ENCODE results near the gene PRICKLE1. TPM values are rescaled to one million over a fixed set of nuclear protein-coding genes. Genes with fewer than 3 reads are reported as not detected.
A peak's percentile ranks its signal among the peaks of the same experiment; 100 is the strongest.

The PRICKLE1 gene
- total RNA-seq, 1 experiment from 2014 or later: 14.1 TPM

DNA sequence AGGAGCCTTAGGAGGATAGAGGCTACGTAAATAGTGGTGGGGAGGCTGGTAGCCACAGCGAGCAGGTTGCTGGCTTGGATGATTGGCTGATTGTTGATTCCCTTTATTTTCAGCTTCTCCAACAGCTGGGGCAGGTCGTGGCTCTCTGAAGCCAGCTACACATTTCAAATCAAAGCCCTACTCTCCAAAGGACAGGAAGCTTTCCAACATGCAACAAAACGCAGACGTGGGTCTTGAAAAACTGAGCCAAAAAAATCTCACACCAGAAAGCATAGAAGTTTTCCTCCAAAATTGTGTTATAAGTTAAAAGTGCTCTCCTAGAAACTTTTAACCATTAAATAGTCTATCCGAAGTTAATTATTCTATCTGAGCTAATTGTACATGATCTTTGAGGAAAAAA lies 37.6 kb upstream of the PRICKLE1 start:
- Mint-ChIP-seq H3K36me3 (ENCODE audit: insufficient read depth, unreplicated experiment) (no peaks in the 10 kb centered on the region), H3K9me3 (ENCODE audit: unreplicated experiment) (no peaks in the 10 kb centered on the region), H3K4me3 (ENCODE audit: unreplicated experiment) (no peak overlapping the region), H3K27me3 (ENCODE audit: insufficient read depth, unreplicated experiment) (no peaks in the 10 kb centered on the region), H3K27ac (ENCODE audit: low read depth, unreplicated experiment) (no peak overlapping the region), H3K4me1 (ENCODE audit: insufficient read depth, unreplicated experiment) (peaks cover 8% of the 10 kb centered on the region)
- intact Hi-C loops (cut with micrococcal nuclease): no loop called here
- BruUV-seq (replicated peaks): no TSS peak
- TF ChIP-seq, protein P1, sequence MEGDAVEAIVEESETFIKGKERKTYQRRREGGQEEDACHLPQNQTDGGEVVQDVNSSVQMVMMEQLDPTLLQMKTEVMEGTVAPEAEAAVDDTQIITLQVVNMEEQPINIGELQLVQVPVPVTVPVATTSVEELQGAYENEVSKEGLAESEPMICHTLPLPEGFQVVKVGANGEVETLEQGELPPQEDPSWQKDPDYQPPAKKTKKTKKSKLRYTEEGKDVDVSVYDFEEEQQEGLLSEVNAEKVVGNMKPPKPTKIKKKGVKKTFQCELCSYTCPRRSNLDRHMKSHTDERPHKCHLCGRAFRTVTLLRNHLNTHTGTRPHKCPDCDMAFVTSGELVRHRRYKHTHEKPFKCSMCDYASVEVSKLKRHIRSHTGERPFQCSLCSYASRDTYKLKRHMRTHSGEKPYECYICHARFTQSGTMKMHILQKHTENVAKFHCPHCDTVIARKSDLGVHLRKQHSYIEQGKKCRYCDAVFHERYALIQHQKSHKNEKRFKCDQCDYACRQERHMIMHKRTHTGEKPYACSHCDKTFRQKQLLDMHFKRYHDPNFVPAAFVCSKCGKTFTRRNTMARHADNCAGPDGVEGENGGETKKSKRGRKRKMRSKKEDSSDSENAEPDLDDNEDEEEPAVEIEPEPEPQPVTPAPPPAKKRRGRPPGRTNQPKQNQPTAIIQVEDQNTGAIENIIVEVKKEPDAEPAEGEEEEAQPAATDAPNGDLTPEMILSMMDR (IDR thresholded peaks at IDR 0.05; ENCODE audit: unreplicated experiment): no peak
- CTCF ChIA-PET: no interaction called here
- DNase-seq (ENCODE audit: unreplicated experiment): no peak
- POLR2A ChIA-PET: no interaction called here

DNA sequence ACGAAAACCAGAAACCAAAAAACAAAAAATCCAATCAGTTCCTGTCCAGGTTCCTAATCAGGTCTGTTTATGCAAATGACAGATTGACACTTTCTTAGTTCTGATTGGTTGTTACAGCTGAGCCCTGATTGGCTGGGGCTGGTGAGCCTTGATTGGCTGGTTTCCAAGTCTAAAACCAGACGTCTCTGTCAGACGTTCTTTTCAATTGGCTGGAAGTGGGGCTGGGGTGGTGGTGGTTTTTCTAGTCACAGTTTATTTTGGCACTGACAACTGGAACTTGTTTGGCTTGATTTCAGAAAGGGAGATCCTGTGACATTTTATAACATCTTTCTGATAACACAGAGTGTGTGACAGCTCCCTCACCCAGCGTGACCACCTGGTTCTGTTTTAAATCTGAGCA lies 36.1 kb upstream of the PRICKLE1 start:
- Mint-ChIP-seq H3K4me3 (ENCODE audit: unreplicated experiment) (no peak overlapping the region), H3K27ac (ENCODE audit: low read depth, unreplicated experiment) (no peak overlapping the region), H3K9me3 (ENCODE audit: unreplicated experiment) (no peaks in the 10 kb centered on the region), H3K27me3 (ENCODE audit: insufficient read depth, unreplicated experiment) (no peaks in the 10 kb centered on the region), H3K36me3 (ENCODE audit: insufficient read depth, unreplicated experiment) (no peaks in the 10 kb centered on the region), H3K4me1 (ENCODE audit: insufficient read depth, unreplicated experiment) (no peaks in the 10 kb centered on the region)
- TF ChIP-seq, protein P1 (IDR thresholded peaks at IDR 0.05; ENCODE audit: unreplicated experiment): no peak
- BruUV-seq (replicated peaks): no TSS peak
- intact Hi-C loops (cut with micrococcal nuclease): no loop called here
- DNase-seq (ENCODE audit: unreplicated experiment): no peak
- POLR2A ChIA-PET: no interaction called here
- CTCF ChIA-PET: interaction anchor here (0.7 kb wide), 2 partner anchors 656 to 678 kb away, joined by 3 read pairs; no protein-coding TSS in a partner anchor

DNA sequence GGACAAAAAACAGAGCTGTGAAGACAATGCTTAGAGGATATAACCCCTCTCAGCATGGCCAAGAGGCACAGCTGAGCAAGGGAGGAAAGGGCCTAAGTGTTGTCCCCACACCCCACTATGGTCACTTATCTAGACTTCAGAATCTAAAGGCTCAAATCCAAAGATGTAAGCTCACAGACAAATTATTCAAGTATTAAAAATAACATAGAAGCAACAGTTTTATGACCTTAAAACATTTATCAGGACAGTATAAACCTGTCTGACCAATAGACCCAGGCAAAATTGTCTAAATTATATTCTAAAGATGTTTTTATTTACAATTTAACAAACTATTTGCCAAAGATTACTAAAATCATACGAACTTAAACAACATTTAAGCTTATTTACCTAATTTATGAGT lies 28.1 kb upstream of the PRICKLE1 start:
- Mint-ChIP-seq H3K4me1 (ENCODE audit: insufficient read depth, unreplicated experiment) (no peaks in the 10 kb centered on the region), H3K36me3 (ENCODE audit: insufficient read depth, unreplicated experiment) (no peaks in the 10 kb centered on the region), H3K27me3 (ENCODE audit: insufficient read depth, unreplicated experiment) (no peaks in the 10 kb centered on the region), H3K27ac (ENCODE audit: low read depth, unreplicated experiment) (no peak overlapping the region), H3K4me3 (ENCODE audit: unreplicated experiment) (no peak overlapping the region), H3K9me3 (ENCODE audit: unreplicated experiment) (peaks cover 15% of the 10 kb centered on the region)
- intact Hi-C loops (cut with micrococcal nuclease): no loop called here
- ChIA-PET CTCF (interaction anchor here (1.0 kb wide), 1 partner anchor 21 kb away, joined by 3 read pairs; no protein-coding TSS in a partner anchor), POLR2A (no interaction called here)
- DNase-seq (ENCODE audit: unreplicated experiment): peak; percentile 11
- BruUV-seq (replicated peaks): no TSS peak
- TF ChIP-seq, protein P1 (IDR thresholded peaks at IDR 0.05; ENCODE audit: unreplicated experiment): no peak

DNA sequence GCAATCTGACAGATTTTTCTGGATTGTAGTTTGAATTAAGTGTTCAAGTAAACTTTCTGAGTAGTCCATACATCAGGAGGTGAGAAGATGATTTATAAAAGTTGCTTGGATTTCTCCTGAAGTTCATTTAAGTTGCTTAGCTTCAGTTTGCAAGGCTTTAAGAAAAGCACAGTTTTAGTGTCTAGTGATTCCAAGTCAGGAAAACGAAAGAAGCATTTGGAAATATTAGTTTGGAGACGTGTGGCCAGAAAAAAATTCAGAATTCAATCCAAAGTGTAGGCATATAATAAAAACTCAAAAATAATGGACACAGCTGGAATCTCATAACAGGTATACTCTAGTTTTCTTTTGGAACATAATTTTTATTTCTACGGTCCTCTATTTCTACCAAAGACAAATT lies 25.5 kb upstream of the PRICKLE1 start:
- Mint-ChIP-seq H3K9me3 (ENCODE audit: unreplicated experiment) (peaks cover 15% of the 10 kb centered on the region), H3K27ac (ENCODE audit: low read depth, unreplicated experiment) (no peak overlapping the region), H3K4me3 (ENCODE audit: unreplicated experiment) (no peak overlapping the region), H3K27me3 (ENCODE audit: insufficient read depth, unreplicated experiment) (no peaks in the 10 kb centered on the region), H3K4me1 (ENCODE audit: insufficient read depth, unreplicated experiment) (no peaks in the 10 kb centered on the region), H3K36me3 (ENCODE audit: insufficient read depth, unreplicated experiment) (no peaks in the 10 kb centered on the region)
- POLR2A ChIA-PET: no interaction called here
- CTCF ChIA-PET: interaction anchor here (0.6 kb wide), 1 partner anchor 559 kb away, joined by 3 read pairs; no protein-coding TSS in a partner anchor
- TF ChIP-seq, protein P1 (IDR thresholded peaks at IDR 0.05; ENCODE audit: unreplicated experiment): no peak
- intact Hi-C loops (cut with micrococcal nuclease): no loop called here
- no peak for DNase-seq (ENCODE audit: unreplicated experiment)
- BruUV-seq (replicated peaks): no TSS peak
